CD4-positive, alpha-beta T cell treated with Interleukin-4 for 1 hour (primary cell): ENCODE measurements around the gene SPRR4.

ENCODE experiments used
- DNase-seq, 2 donors: peaks; one replicate each; pipeline ENCODE4 v3.0.0-alpha.2; 2020 to 2022

The SPRR4 gene, protein sequence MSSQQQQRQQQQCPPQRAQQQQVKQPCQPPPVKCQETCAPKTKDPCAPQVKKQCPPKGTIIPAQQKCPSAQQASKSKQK

GRCh38 chr1:152970495-152970894, at the start of gene SPRR4:
TSS of gene SPRR4 (plus strand) at chr1:152970648. CDS start at chr1:152971891, 1,243 bp downstream.
- DNase-seq: no peak

DNA sequence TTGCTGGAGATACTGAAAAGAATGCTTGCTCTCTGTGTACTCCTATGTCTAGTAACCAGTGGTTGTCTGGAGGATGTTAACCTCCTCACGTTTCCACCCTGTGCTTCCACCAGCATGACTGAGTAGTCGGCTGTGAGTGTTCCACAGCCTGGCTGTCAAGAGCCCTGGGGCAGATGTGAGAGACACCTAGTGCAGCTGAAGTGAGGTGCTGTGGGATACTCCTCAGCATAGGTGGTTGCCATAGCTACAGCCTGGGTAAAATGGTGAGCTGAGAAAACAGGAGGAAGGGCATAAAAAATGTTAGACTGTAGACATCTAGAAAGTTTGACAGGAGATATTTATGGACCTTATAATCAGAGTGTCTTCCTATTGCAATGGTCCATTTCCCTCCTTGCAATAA, 46.3 kb upstream of the SPRR4 start:
- DNase-seq: no peak

- DNase-seq: peak in 1 of 2 donors; percentile 5
These were observed 44.4 kb upstream of the SPRR4 start for GRCh38 chr1:152926091-152926490.

GRCh38 chr1:152928671-152929070, 41.8 kb upstream of the SPRR4 start:
- DNase-seq: no peak

- no peak for DNase-seq
These were observed 38.2 kb upstream of the SPRR4 start for GRCh38 chr1:152932170-152932811.

- no peak for DNase-seq
These were observed 37.3 kb upstream of the SPRR4 start for GRCh38 chr1:152933196-152933595.

GRCh38 chr1:152940614-152941013, 29.8 kb upstream of the SPRR4 start:
- DNase-seq: no peak

DNA sequence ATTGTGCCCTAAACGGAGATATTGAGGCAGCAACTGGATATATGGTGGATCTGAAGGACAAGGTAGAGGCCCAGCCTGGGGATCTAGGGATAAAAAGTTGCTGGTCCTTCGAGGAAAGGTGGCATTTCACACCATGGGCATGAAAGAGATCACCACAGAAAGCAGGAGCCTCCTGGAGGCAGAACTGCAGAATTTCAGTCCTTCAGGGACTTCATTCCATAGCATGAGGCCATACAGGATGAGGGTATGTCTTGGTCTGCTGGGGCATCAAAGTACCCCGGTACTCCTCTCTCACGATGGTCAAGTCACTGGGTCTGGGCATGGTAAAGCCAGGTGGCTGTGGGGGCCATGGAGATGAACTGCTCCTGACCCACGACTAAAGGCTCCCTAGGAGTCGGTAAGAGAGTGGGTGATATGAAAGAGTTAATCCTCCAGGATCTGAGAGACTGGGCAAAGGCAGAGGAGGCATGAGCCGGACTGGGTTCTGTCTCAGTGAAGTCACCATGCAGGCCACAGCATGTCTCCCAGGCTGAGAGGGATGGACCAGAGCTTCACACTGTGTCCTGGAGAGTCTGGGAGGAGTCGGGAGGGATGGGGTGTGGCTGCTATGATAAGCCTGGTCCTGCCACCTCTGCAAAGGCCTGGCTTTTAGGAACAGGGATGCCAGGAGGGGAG, 29.3 kb upstream of the SPRR4 start:
- no peak for DNase-seq

GRCh38 chr1:152942161-152942560, 28.3 kb upstream of the SPRR4 start:
- no peak for DNase-seq

DNA sequence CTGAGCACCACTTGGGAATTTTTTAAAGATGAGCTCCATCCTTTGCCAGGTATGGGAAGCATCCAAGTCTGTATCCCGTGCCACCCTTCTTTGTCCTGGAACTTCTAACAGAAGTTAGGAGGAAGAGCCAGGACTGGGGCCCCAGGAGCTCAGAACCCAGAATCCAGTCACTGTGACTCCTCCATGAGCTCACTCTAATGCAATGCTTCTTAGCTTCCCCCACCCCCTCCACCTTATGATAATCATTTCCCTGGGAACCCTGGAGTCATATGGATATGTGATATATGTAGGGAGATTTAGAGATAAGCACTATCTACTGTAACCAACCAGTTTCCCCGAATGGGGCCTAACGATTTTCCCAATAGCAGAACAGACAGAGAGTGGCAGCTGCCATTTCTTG, 24.2 kb upstream of the SPRR4 start:
- no peak for DNase-seq

GRCh38 chr1:152946651-152947256, 23.7 kb upstream of the SPRR4 start, which contains the start of gene SPRR5:
TSS of gene SPRR5 (plus strand) at chr1:152947206. CDS start at chr1:152948555, 1,349 bp downstream.
- DNase-seq: no peak

GRCh38 chr1:152951711-152952110, 18.7 kb upstream of the SPRR4 start:
- DNase-seq: no peak

GRCh38 chr1:152953761-152954160, 16.7 kb upstream of the SPRR4 start:
- DNase-seq: no peak

- no peak for DNase-seq
These were observed 16.0 kb upstream of the SPRR4 start for GRCh38 chr1:152954436-152954835.

GRCh38 chr1:152957561-152957960, 12.9 kb upstream of the SPRR4 start:
- DNase-seq: no peak

- no peak for DNase-seq
These were observed 11.2 kb upstream of the SPRR4 start for GRCh38 chr1:152959273-152959672.

- no peak for DNase-seq
These were observed 10.5 kb upstream of the SPRR4 start for GRCh38 chr1:152959801-152960451.

- no peak for DNase-seq
These were observed 9.9 kb upstream of the SPRR4 start for GRCh38 chr1:152960452-152961044.

GRCh38 chr1:152961226-152961891, 9.1 kb upstream of the SPRR4 start:
- no peak for DNase-seq

- DNase-seq: no peak
These were observed 7.5 kb upstream of the SPRR4 start for GRCh38 chr1:152962876-152963415.

DNA sequence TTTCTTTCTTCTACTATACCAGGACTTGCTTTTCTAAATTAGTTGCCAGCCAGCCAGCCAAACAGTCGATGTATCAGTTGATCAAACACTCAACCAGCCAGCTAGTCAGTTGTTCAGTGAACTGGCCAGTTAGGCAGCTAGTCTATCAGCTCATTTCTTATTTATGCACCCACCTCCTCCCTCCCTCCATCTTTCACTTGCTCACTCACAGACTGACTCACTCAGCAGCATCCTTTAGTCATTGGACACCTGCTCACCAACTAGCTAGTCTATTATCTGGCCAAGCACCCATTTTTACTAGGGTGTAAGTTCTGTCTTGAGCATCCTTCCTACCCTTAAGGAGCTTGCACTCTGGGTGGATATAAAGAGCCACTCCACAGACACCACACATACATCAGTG, 5.9 kb upstream of the SPRR4 start:
- DNase-seq: no peak

GRCh38 chr1:152965853-152966252, 4.6 kb upstream of the SPRR4 start:
- DNase-seq: no peak
